WTC11 (cell line): ENCODE measurements around the gene FGG.

Source experiments
- JUN ChIP-seq: sonication (generic); formaldehyde crosslinking; IDR thresholded peaks from 2 replicates; pipeline ENCODE4 v1.8.0; 2023; ENCODE audit warnings: mild to moderate bottlenecking, missing genetic modification reagents
- TEAD4 ChIP-seq: sonication (generic); formaldehyde crosslinking; IDR thresholded peaks from 2 replicates; pipeline ENCODE4 v1.8.0; 2022; ENCODE audit warnings: mild to moderate bottlenecking, missing genetic modification reagents
- TF ChIP-seq, protein P1 (sequence below): fragments of 250-450 bp; sonication (Bioruptor Pico); IDR thresholded peaks from 2 replicates; pipeline ENCODE4 v2.1.2; 2022; ENCODE audit warnings: mild to moderate bottlenecking, moderate library complexity
- TF ChIP-seq, protein P2 (sequence below): fragments of 200-600 bp; IDR thresholded peaks from 2 replicates; pipeline ENCODE4 v1.8.0; 2022; ENCODE audit warnings: antibody characterized with exemption

DNA sequence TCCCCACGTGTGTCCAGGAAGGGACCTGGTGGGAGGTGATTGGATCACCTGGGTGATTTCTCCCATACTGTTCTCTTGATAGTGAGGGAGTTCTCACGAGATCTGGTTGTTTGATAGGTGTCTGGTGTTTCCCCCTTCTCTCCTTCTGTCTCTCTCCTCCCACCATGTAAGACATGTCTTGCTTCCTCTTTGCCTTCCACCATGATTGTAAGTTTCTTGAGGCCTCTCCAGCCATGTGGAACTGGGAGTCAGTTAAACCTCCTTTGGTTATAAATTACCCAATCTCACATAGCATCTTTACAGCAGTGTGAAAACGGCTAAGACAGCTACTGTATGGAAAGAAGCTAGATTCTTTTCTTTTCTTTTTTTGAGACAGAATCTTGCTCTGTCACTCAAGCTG, 21.6 kb upstream of the FGG start:
- TF ChIP-seq, protein P1, sequence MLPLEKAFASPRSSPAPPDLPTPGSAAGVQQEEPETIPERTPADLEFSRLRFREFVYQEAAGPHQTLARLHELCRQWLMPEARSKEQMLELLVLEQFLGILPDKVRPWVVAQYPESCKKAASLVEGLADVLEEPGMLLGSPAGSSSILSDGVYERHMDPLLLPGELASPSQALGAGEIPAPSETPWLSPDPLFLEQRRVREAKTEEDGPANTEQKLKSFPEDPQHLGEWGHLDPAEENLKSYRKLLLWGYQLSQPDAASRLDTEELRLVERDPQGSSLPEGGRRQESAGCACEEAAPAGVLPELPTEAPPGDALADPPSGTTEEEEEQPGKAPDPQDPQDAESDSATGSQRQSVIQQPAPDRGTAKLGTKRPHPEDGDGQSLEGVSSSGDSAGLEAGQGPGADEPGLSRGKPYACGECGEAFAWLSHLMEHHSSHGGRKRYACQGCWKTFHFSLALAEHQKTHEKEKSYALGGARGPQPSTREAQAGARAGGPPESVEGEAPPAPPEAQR: no peak
- TF ChIP-seq JUN (CRISPR knock-in tag) (no peak), TEAD4 (CRISPR knock-in tag) (no peak)
- TF ChIP-seq, protein P2, sequence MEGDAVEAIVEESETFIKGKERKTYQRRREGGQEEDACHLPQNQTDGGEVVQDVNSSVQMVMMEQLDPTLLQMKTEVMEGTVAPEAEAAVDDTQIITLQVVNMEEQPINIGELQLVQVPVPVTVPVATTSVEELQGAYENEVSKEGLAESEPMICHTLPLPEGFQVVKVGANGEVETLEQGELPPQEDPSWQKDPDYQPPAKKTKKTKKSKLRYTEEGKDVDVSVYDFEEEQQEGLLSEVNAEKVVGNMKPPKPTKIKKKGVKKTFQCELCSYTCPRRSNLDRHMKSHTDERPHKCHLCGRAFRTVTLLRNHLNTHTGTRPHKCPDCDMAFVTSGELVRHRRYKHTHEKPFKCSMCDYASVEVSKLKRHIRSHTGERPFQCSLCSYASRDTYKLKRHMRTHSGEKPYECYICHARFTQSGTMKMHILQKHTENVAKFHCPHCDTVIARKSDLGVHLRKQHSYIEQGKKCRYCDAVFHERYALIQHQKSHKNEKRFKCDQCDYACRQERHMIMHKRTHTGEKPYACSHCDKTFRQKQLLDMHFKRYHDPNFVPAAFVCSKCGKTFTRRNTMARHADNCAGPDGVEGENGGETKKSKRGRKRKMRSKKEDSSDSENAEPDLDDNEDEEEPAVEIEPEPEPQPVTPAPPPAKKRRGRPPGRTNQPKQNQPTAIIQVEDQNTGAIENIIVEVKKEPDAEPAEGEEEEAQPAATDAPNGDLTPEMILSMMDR: no peak
